IMR-90 (cell line): ENCODE measurements around the gene STARD4. TPM values are rescaled to one million over a fixed set of nuclear protein-coding genes. Genes with fewer than 3 reads are reported as not detected.

Experiments used
- ATAC-seq: fragments of 200-7000 bp; cut with Tn5 transposase; 2 replicates; pipeline ENCODE4 v1.9.1; 2020; ENCODE audit warnings: low read depth, mild to moderate bottlenecking, moderate library complexity
- BruUV-seq: library from RNA; stranded (reverse); fragments of 400-500 nt; replicated peaks from 2 replicates; lab custom pipeline; 2021; lab: Mats Ljungman, UMichigan
- CTCF ChIA-PET: fragments of 300-600 bp; formaldehyde crosslinking; extraction: SDS; loops from one replicate; lab custom pipeline; 2021; ENCODE audit warnings: antibody characterized with exemption; lab: Yijun Ruan, JAX
- POLR2A ChIA-PET: fragments of 300-600 bp; sonication (Branson Sonifier 250); formaldehyde crosslinking; loops from one replicate; lab custom pipeline; 2022; ENCODE audit warnings: antibody characterized with exemption; ENCODE audit not compliant: unreplicated experiment; lab: Charles Lee
- DNase-seq: peaks from one replicate; pipeline ENCODE4 v3.0.0; 2013
- H2AFZ ChIP-seq: replicated peaks from 2 replicates; pipeline ENCODE3; 2013; ENCODE audit warnings: low read length, mild to moderate bottlenecking; ENCODE audit not compliant: poor library complexity
- H2AK5ac ChIP-seq: 2 replicates; pipeline ENCODE4 v1.6.1; 2013; ENCODE audit warnings: low read depth, low read length, inconsistent platforms
- H2AK9ac ChIP-seq: replicated peaks from 2 replicates; pipeline ENCODE3; 2013; ENCODE audit warnings: mild to moderate bottlenecking, low read depth, low read length, moderate library complexity; ENCODE audit not compliant: poor library complexity
- H2BK120ac ChIP-seq: 2 replicates; pipeline ENCODE4 v1.6.1; 2013; ENCODE audit warnings: low read depth, low read length, inconsistent platforms
- H2BK15ac ChIP-seq: 3 replicates; pipeline ENCODE4 v1.6.1; 2013; ENCODE audit warnings: low read depth, low read length, inconsistent platforms
- H2BK20ac ChIP-seq: 2 replicates; pipeline ENCODE4 v1.6.1; 2013; ENCODE audit warnings: low read depth, mild to moderate bottlenecking, inconsistent platforms, low read length, moderate library complexity
- H2BK5ac ChIP-seq: 2 replicates; pipeline ENCODE4 v1.6.1; 2013; ENCODE audit warnings: mild to moderate bottlenecking, low read depth, low read length, inconsistent platforms; ENCODE audit not compliant: poor library complexity, severe bottlenecking
- H3K14ac ChIP-seq: replicated peaks from 2 replicates; pipeline ENCODE4 v1.6.1; 2013; ENCODE audit warnings: low read depth, low read length, inconsistent platforms
- H3K18ac ChIP-seq: 2 replicates; pipeline ENCODE4 v1.6.1; 2013; ENCODE audit warnings: low read depth, low read length, control low read depth
- H3K23ac ChIP-seq: 2 replicates; pipeline ENCODE4 v1.6.1; 2013; ENCODE audit warnings: low read depth, low read length, inconsistent platforms
- H3K27ac ChIP-seq: 2 replicates; pipeline ENCODE4 v1.5.1; 2013; ENCODE audit warnings: mild to moderate bottlenecking, control low read depth, low read length; ENCODE audit not compliant: insufficient read depth
- H3K27me3 ChIP-seq: 2 replicates; pipeline ENCODE4 v1.6.1; 2013; ENCODE audit warnings: low read length; ENCODE audit not compliant: control insufficient read depth, insufficient read depth
- H3K36me3 ChIP-seq: 2 replicates; pipeline ENCODE4 v1.6.1; 2013; ENCODE audit warnings: low read length, mixed read lengths; ENCODE audit not compliant: control insufficient read depth, insufficient read depth
- H3K4ac ChIP-seq: 2 replicates; pipeline ENCODE4 v1.6.1; 2013; ENCODE audit warnings: low read depth, low read length, inconsistent platforms
- H3K4me1 ChIP-seq: 2 replicates; pipeline ENCODE4 v1.6.1; 2013; ENCODE audit warnings: low read length, mixed read lengths; ENCODE audit not compliant: control insufficient read depth, insufficient read depth
- H3K4me2 ChIP-seq: 2 replicates; pipeline ENCODE4 v1.6.1; 2013; ENCODE audit warnings: low read depth, mild to moderate bottlenecking, control low read depth, low read length, moderate library complexity
- H3K4me3 ChIP-seq: 2 replicates; pipeline ENCODE4 v1.5.1; 2013; ENCODE audit warnings: low read depth, mild to moderate bottlenecking, control low read depth, low read length, moderate library complexity; ENCODE audit not compliant: insufficient read depth
- H3K56ac ChIP-seq: 2 replicates; pipeline ENCODE4 v1.6.1; 2013; ENCODE audit warnings: low read length, inconsistent platforms; ENCODE audit not compliant: insufficient read depth; ENCODE audit errors: extremely low read depth
- H3K79me1 ChIP-seq, 2 experiments: 2 replicates each; pipeline ENCODE4 v1.6.1; 2013; ENCODE audit warnings: low read length in 2 of 2, inconsistent platforms in 1 of 2, low read depth in 1 of 2
- H3K9ac ChIP-seq: 2 replicates; pipeline ENCODE4 v1.6.1; 2013; ENCODE audit warnings: low read depth, low read length, control low read depth
- H3K9me1 ChIP-seq: 2 replicates; pipeline ENCODE4 v1.6.1; 2013; ENCODE audit warnings: low read length, inconsistent platforms; ENCODE audit not compliant: insufficient read depth
- H3K9me3 ChIP-seq: 2 replicates; pipeline ENCODE4 v1.6.1; 2013; ENCODE audit warnings: low read length; ENCODE audit not compliant: control insufficient read depth, insufficient read depth
- H4K20me1 ChIP-seq: 2 replicates; pipeline ENCODE4 v1.6.1; 2013; ENCODE audit warnings: low read length, inconsistent platforms; ENCODE audit not compliant: insufficient read depth
- H4K5ac ChIP-seq: 2 replicates; pipeline ENCODE4 v1.6.1; 2013; ENCODE audit warnings: mild to moderate bottlenecking, low read depth, low read length, control low read depth
- H4K8ac ChIP-seq, 2 experiments: 2 replicates each; pipeline ENCODE4 v1.6.1; 2013; ENCODE audit warnings: low read depth in 2 of 2, low read length in 2 of 2, control low read depth in 1 of 2, inconsistent platforms in 1 of 2
- H4K91ac ChIP-seq: 2 replicates; pipeline ENCODE4 v1.6.1; 2013; ENCODE audit warnings: low read depth, low read length, inconsistent platforms; ENCODE audit not compliant: insufficient read depth
- BHLHE40 ChIP-seq: fragments of 150-350 bp; IDR thresholded peaks from 2 replicates; pipeline ENCODE4 v1.6.1; 2016; ENCODE audit warnings: mild to moderate bottlenecking, low read depth, low read length
- CEBPB ChIP-seq: IDR thresholded peaks from 2 replicates; pipeline ENCODE4 v1.6.1; 2012; ENCODE audit warnings: low read depth, low read length, improper control_type of control experiment
- CHD1 ChIP-seq: IDR thresholded peaks from 2 replicates; pipeline ENCODE4 v1.6.1; 2012; ENCODE audit warnings: low read depth, low read length, improper control_type of control experiment
- CTCF ChIP-seq: conservative IDR thresholded peaks from 2 replicates; pipeline ENCODE4 v1.5.1; 2012; ENCODE audit warnings: mild to moderate bottlenecking, low read depth, low read length, improper control_type of control experiment
- ELK1 ChIP-seq: fragments of 150-350 bp; IDR thresholded peaks from 2 replicates; pipeline ENCODE4 v1.6.1; 2016; ENCODE audit warnings: low read depth, mild to moderate bottlenecking, low read length, moderate library complexity, borderline replicate concordance
- FOS ChIP-seq: fragments of 150-350 bp; IDR thresholded peaks from 2 replicates; pipeline ENCODE4 v1.6.1; 2016; ENCODE audit warnings: low read depth, low read length
- MAFK ChIP-seq: IDR thresholded peaks from 2 replicates; pipeline ENCODE4 v1.6.1; 2012; ENCODE audit warnings: low read depth, low read length, improper control_type of control experiment
- MAZ ChIP-seq: IDR thresholded peaks from 2 replicates; pipeline ENCODE4 v1.6.1; 2012; ENCODE audit warnings: low read depth, mild to moderate bottlenecking, low read length, improper control_type of control experiment, moderate library complexity, borderline replicate concordance
- MXI1 ChIP-seq: IDR thresholded peaks from 2 replicates; pipeline ENCODE4 v1.6.1; 2012; ENCODE audit warnings: low read depth, mild to moderate bottlenecking, low read length, moderate library complexity, borderline replicate concordance
- NFE2L2 ChIP-seq: fragments of 150-350 bp; IDR thresholded peaks from 2 replicates; pipeline ENCODE4 v1.6.1; 2016; ENCODE audit warnings: low read depth, mild to moderate bottlenecking, low read length
- POLR2A ChIP-seq: IDR thresholded peaks from 2 replicates; pipeline ENCODE4 v1.6.1; 2012; ENCODE audit warnings: mild to moderate bottlenecking, low read depth, low read length
- RAD21 ChIP-seq: IDR thresholded peaks from 2 replicates; pipeline ENCODE4 v1.6.1; 2012; ENCODE audit warnings: low read length, improper control_type of control experiment
- RCOR1 ChIP-seq: IDR thresholded peaks from 2 replicates; pipeline ENCODE4 v1.6.1; 2012; ENCODE audit warnings: mild to moderate bottlenecking, low read length, improper control_type of control experiment; ENCODE audit not compliant: insufficient replicate concordance
- RFX5 ChIP-seq: IDR thresholded peaks from 2 replicates; pipeline ENCODE4 v1.8.0; 2012; ENCODE audit warnings: low read depth, mild to moderate bottlenecking, low read length, moderate library complexity
- SMC3 ChIP-seq: fragments of 150-350 bp; IDR thresholded peaks from 2 replicates; pipeline ENCODE4 v1.6.1; 2016; ENCODE audit warnings: low read depth, mild to moderate bottlenecking, antibody characterized with exemption, low read length, moderate library complexity
- USF2 ChIP-seq: fragments of 150-350 bp; IDR thresholded peaks from 2 replicates; pipeline ENCODE4 v1.6.1; 2017; ENCODE audit warnings: mild to moderate bottlenecking, antibody characterized with exemption, low read length, low read depth
- whole genome bisulfite sequencing, 2 experiments: methylation state at CpG; one replicate each; pipeline versions ENCODE4 v1.1.5 to v1.1.7; 2013; ENCODE audit warnings: missing lambda C conversion rate in 2 of 2; ENCODE audit not compliant: insufficient read length in 1 of 2; ENCODE audit errors: extremely low coverage in 2 of 2; 5-methylcytosine and 5-hydroxymethylcytosine counted together
- dilution Hi-C: fragments of 300-500 bp; cut with HindIII; formaldehyde crosslinking; loops from one replicate; pipeline ENCODE4 v1.14.3; 2018; ENCODE audit warnings: low sequenced_read_pairs; ENCODE audit not compliant: unreplicated experiment
- in situ Hi-C: fragments of 300-500 bp; cut with MboI; formaldehyde crosslinking; loops from 3 replicates; pipeline ENCODE4 v1.14.3; 2019; ENCODE audit warnings: low sequenced_read_pairs, inconsistent platforms, mixed read lengths
- intact Hi-C: fragments of 100-400 bp; cut with micrococcal nuclease; formaldehyde crosslinking; loops from 2 replicates; pipeline ENCODE4 v1.10.0; 2022
- polyA plus RNA-seq, 3 experiments: library from polyadenylated mRNA; depleted of rRNA; stranded (reverse); fragments of >200 nt; gene quantifications; 2 replicates each; pipeline ENCODE4 v1.2.3, GENCODE V29; 2012; ENCODE audit warnings: low replicate concordance in 1 of 3
- total RNA-seq: library from RNA; depleted of rRNA; stranded (reverse); fragments of >200 nt; gene quantifications from 2 replicates; pipeline ENCODE4 v1.2.3, GENCODE V29; 2012

The STARD4 gene
- total and polyA plus RNA-seq, 2 of the 4 experiments (the other 2 are of a cell fraction) = 21.5 to 30.3 TPM

- H3K4me1 ChIP-seq = no peaks in the 10 kb centered on the region
- no peaks in the 10 kb centered on the region for H3K27me3 ChIP-seq
- H3K36me3 ChIP-seq = no peaks in the 10 kb centered on the region
- no peak overlapping the region for H3K18ac ChIP-seq
- ChIA-PET CTCF (interaction anchor here (1.0 kb wide), 1 partner anchor 13 kb away, joined by 3 read pairs; no protein-coding TSS in a partner anchor), POLR2A (no interaction called here)
- H3K79me1 ChIP-seq = no peaks in the 10 kb centered on the region
- no peak overlapping the region for H3K27ac ChIP-seq
- no peak overlapping the region for H4K91ac ChIP-seq
- BruUV-seq = no TSS peak
- no peaks in the 10 kb centered on the region for H4K20me1 ChIP-seq
- H4K5ac ChIP-seq = no peak overlapping the region
- intact Hi-C loops (loop anchor here (10.0 kb wide), 1 partner anchor 764 kb away; no protein-coding TSS in a partner anchor), in situ Hi-C loops (no loop called here), dilution Hi-C loops (no loop called here)
- no CpG with 5 or more reads among the region's 2 CpGs for WGBS, 2 experiments
- H3K4ac ChIP-seq = no peak overlapping the region
- no peak overlapping the region for H2BK15ac ChIP-seq
- H3K56ac ChIP-seq = no peak overlapping the region
- no peak overlapping the region for H3K23ac ChIP-seq
- no peak overlapping the region for H2BK5ac ChIP-seq
- H2AK9ac ChIP-seq = no peak overlapping the region
- H3K4me2 ChIP-seq = no peak overlapping the region
- ATAC-seq (no peak), DNase-seq (no peak)
- no peak overlapping the region for H2BK20ac ChIP-seq
- no peak overlapping the region for H4K8ac ChIP-seq
- no peak overlapping the region for H2AFZ ChIP-seq
- H3K9ac ChIP-seq = no peak overlapping the region
- H2BK120ac ChIP-seq = no peak overlapping the region
- no peaks in the 10 kb centered on the region for H3K9me3 ChIP-seq
- no peak overlapping the region for H2AK5ac ChIP-seq
- H3K4me3 ChIP-seq = no peak overlapping the region
- H3K9me1 ChIP-seq = no peaks in the 10 kb centered on the region
- TF ChIP-seq CTCF (no peak), NFE2L2 (no peak), MAFK (no peak), MXI1 (no peak), RFX5 (no peak), USF2 (no peak), SMC3 (no peak), ELK1 (no peak), BHLHE40 (no peak), RCOR1 (no peak), CEBPB (no peak), RAD21 (no peak), FOS (no peak), MAZ (no peak), CHD1 (no peak), POLR2A (no peak)
- no peak overlapping the region for H3K14ac ChIP-seq
These were observed 6.4 kb upstream of the STARD4 start for GRCh38 chr5:111518777-111519176.
